ENCODE measurements around the gene ETV6.

ETV6 gene

GRCh38 chr12:11651785-11652184, 2.3 kb downstream of the ETV6 start:
- DNase-seq (ENCODE audit: low spot score) = no peak
- TF ChIP-seq CTCF (IDR thresholded peaks at IDR 0.05; ENCODE audit: extremely low read depth, insufficient read depth, missing control alignments) = no peak
- in situ Hi-C loops (cut with MboI; ENCODE audit: low pct_unique_long_range_greater_than_20kb, low sequenced_read_pairs, unreplicated experiment) = no loop called here

GRCh38 chr12:11652351-11653040, 3.0 kb downstream of the ETV6 start:
- in situ Hi-C loops (cut with MboI; ENCODE audit: low pct_unique_long_range_greater_than_20kb, low sequenced_read_pairs, unreplicated experiment) = no loop called here
- no peak for TF ChIP-seq CTCF (IDR thresholded peaks at IDR 0.05; ENCODE audit: extremely low read depth, insufficient read depth, missing control alignments)
- peak; percentile 63 for DNase-seq (ENCODE audit: low spot score)

GRCh38 chr12:11653215-11653753, 3.8 kb downstream of the ETV6 start:
- peak; percentile 56 for DNase-seq (ENCODE audit: low spot score)
- no peak for TF ChIP-seq CTCF (IDR thresholded peaks at IDR 0.05; ENCODE audit: extremely low read depth, insufficient read depth, missing control alignments)
- in situ Hi-C loops (cut with MboI; ENCODE audit: low pct_unique_long_range_greater_than_20kb, low sequenced_read_pairs, unreplicated experiment) = no loop called here

- in situ Hi-C loops (cut with MboI; ENCODE audit: low pct_unique_long_range_greater_than_20kb, low sequenced_read_pairs, unreplicated experiment) = no loop called here
- no peak for TF ChIP-seq CTCF (IDR thresholded peaks at IDR 0.05; ENCODE audit: extremely low read depth, insufficient read depth, missing control alignments)
- no peak for DNase-seq (ENCODE audit: low spot score)
Observed at GRCh38 chr12:11654338-11654737, 4.9 kb downstream of the ETV6 start.

- in situ Hi-C loops (cut with MboI; ENCODE audit: low pct_unique_long_range_greater_than_20kb, low sequenced_read_pairs, unreplicated experiment) = no loop called here
- no peak for TF ChIP-seq CTCF (IDR thresholded peaks at IDR 0.05; ENCODE audit: extremely low read depth, insufficient read depth, missing control alignments)
- DNase-seq (ENCODE audit: low spot score) = no peak
Observed at GRCh38 chr12:11654802-11655201, 5.3 kb downstream of the ETV6 start.

GRCh38 chr12:11655842-11656241, 6.4 kb downstream of the ETV6 start:
- TF ChIP-seq CTCF (IDR thresholded peaks at IDR 0.05; ENCODE audit: extremely low read depth, insufficient read depth, missing control alignments) = no peak
- DNase-seq (ENCODE audit: low spot score) = no peak
- in situ Hi-C loops (cut with MboI; ENCODE audit: low pct_unique_long_range_greater_than_20kb, low sequenced_read_pairs, unreplicated experiment) = no loop called here
